Breast epithelium (tissue), 3 donors: ENCODE data around the gene MAN1A1.

Source experiments
- POLR2A ChIP-seq: fragments of 450-650 bp; IDR thresholded peaks from one replicate; pipeline ENCODE4 v1.6.1; 2016; ENCODE audit warnings: antibody characterized with exemption, mild to moderate bottlenecking, moderate library complexity
- POLR2AphosphoS5 ChIP-seq, 3 donors: sonication (generic); formaldehyde crosslinking; IDR thresholded peaks; one replicate each; pipeline ENCODE4 v1.6.1; 2017; ENCODE audit warnings: antibody characterized with exemption in 3 of 3
- TF ChIP-seq, protein P1 (sequence below), 3 donors: fragments of 450-650 bp; IDR thresholded peaks; one replicate each; pipeline ENCODE4 v1.5.1; 2016 to 2017; ENCODE audit warnings: antibody characterized with exemption in 3 of 3, mild to moderate bottlenecking in 3 of 3, moderate library complexity in 3 of 3

DNA sequence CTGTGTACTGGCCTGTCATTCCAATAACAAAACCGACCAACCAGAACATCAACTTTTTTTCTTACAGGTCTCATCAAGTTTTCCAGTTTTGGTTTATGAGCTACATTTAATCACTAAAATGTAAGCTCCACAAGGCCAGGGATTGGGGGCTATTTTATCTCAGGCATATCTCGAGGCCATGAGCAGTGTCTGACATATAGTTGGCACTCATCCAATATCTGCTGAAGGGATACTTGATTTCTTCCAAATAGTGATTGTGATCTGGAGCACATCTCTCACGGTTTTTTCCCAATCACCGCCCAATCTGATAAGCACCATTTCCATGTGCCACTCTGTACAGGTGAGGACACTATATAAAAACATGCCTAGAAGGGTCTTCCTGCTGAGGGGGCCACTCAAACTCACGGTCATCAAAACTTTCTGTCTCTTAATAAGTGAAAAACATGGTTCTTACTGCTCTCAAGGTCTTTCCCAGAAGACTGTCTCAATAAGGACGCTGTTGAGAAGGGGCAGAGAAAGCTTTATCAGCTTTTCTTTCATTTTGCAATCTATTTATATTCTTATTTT is 65.5 kb downstream of the MAN1A1 start:
- TF ChIP-seq, protein P1, sequence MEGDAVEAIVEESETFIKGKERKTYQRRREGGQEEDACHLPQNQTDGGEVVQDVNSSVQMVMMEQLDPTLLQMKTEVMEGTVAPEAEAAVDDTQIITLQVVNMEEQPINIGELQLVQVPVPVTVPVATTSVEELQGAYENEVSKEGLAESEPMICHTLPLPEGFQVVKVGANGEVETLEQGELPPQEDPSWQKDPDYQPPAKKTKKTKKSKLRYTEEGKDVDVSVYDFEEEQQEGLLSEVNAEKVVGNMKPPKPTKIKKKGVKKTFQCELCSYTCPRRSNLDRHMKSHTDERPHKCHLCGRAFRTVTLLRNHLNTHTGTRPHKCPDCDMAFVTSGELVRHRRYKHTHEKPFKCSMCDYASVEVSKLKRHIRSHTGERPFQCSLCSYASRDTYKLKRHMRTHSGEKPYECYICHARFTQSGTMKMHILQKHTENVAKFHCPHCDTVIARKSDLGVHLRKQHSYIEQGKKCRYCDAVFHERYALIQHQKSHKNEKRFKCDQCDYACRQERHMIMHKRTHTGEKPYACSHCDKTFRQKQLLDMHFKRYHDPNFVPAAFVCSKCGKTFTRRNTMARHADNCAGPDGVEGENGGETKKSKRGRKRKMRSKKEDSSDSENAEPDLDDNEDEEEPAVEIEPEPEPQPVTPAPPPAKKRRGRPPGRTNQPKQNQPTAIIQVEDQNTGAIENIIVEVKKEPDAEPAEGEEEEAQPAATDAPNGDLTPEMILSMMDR (IDR thresholded peaks at IDR 0.05) = no peak
- no peak for TF ChIP-seq POLR2A
- TF ChIP-seq POLR2AphosphoS5 (IDR thresholded peaks at IDR 0.05) = no peak
